ENCODE results near the gene CBR1. TPM values are rescaled to one million over a fixed set of nuclear protein-coding genes. Genes with fewer than 3 reads are reported as not detected.
A peak's percentile ranks its signal among the peaks of the same experiment; 100 is the strongest.

CBR1 gene
- total and polyA plus RNA-seq, 2 of the 13 experiments (the other 11 are each of a cell fraction or from before 2014, with no cell fraction given) = 33.7 to 38.7 TPM

DNA sequence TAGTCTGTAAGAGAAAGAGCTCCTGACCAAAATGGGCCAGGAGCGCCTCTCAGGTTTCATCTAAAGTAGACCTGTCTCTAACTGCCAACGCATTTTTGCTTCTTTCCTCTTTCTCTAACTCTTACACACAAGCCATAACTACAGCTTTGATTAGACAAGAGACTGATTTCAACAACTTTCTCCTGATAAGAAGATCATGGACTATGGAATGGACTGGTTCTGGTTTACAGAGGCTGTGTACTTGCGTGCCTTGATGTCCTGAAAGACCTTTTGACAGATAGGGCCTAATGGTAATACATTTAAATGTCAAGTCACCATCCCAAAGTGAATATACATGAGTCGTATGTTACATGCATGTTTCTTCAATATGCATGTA, 5.8 kb upstream of the CBR1 start:
- ChIA-PET POLR2A (no interaction called here), CTCF (ENCODE audit: low intra/inter-chr PET ratio, low total read pairs) (no interaction called here)
- Histone ChIP-seq H4K20me1 (ENCODE audit: insufficient read depth, low read length) (no peaks in the 10 kb centered on the region), H3K36me3 (replicated peaks in 1 of 2; ENCODE audit: control insufficient read depth in 1 of 2, insufficient read depth in 2 of 2, low read length in 2 of 2) (no peaks in the 10 kb centered on the region), H3K9me3 (ENCODE audit: low read length) (peaks cover 4% of the 10 kb centered on the region), H3K27me3 (ENCODE audit: control insufficient read depth in 1 of 2, insufficient read depth in 2 of 2, low read length in 2 of 2) (no peaks in the 10 kb centered on the region), H3K9ac (ENCODE audit: insufficient read depth, low read depth, low read length) (no peak overlapping the region), H3K27ac (ENCODE audit: extremely low read length, insufficient read depth, low read length) (no peak overlapping the region), H2AFZ (ENCODE audit: low read length) (no peak overlapping the region), H3K79me2 (ENCODE audit: insufficient read depth, low read length) (peaks cover under 1% of the 10 kb centered on the region), H3K4me3 (replicated peaks in 1 of 3; ENCODE audit: insufficient read depth in 1 of 3, low read depth in 2 of 3, low read length in 3 of 3) (no peak overlapping the region), H3K4me1 (ENCODE audit: insufficient read depth, low read length) (peaks cover 39% of the 10 kb centered on the region), H3K4me2 (ENCODE audit: low read depth, low read length) (0 out of 2 replicates have a peak overlapping the region, but pooled peaks have one; percentile 21)
- in situ Hi-C loops (cut with HindIII; ENCODE audit: extremely low pct_ligation_motif_present, low pct_unique_long_range_greater_than_20kb) (no loop called here), intact Hi-C loops (cut with micrococcal nuclease; ENCODE audit: unreplicated experiment) (loop anchor here (5.0 kb wide), 1 partner anchor 48 kb away; no protein-coding TSS in a partner anchor)
- WGBS (ENCODE audit: low lambda C conversion rate) = 40% methylated on average over 4 of the region's 4 CpGs
- BruUV-seq (replicated peaks) = no TSS peak
- ATAC-seq (no peak), FAIRE-seq (no peak), DNase-seq (ENCODE audit: low spot score) (no peak)
- TF ChIP-seq ZBTB38 (CRISPR knock-in tag; IDR thresholded peaks at IDR 0.05) = no peak
- TF ChIP-seq, protein P1, sequence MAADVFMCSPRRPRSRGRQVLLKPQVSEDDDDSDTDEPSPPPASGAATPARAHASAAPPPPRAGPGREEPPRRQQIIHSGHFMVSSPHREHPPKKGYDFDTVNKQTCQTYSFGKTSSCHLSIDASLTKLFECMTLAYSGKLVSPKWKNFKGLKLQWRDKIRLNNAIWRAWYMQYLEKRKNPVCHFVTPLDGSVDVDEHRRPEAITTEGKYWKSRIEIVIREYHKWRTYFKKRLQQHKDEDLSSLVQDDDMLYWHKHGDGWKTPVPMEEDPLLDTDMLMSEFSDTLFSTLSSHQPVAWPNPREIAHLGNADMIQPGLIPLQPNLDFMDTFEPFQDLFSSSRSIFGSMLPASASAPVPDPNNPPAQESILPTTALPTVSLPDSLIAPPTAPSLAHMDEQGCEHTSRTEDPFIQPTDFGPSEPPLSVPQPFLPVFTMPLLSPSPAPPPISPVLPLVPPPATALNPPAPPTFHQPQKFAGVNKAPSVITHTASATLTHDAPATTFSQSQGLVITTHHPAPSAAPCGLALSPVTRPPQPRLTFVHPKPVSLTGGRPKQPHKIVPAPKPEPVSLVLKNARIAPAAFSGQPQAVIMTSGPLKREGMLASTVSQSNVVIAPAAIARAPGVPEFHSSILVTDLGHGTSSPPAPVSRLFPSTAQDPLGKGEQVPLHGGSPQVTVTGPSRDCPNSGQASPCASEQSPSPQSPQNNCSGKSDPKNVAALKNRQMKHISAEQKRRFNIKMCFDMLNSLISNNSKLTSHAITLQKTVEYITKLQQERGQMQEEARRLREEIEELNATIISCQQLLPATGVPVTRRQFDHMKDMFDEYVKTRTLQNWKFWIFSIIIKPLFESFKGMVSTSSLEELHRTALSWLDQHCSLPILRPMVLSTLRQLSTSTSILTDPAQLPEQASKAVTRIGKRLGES (CRISPR knock-in tag; IDR thresholded peaks at IDR 0.05; ENCODE audit: borderline replicate concordance) = no peak
- TF ChIP-seq, protein P2, sequence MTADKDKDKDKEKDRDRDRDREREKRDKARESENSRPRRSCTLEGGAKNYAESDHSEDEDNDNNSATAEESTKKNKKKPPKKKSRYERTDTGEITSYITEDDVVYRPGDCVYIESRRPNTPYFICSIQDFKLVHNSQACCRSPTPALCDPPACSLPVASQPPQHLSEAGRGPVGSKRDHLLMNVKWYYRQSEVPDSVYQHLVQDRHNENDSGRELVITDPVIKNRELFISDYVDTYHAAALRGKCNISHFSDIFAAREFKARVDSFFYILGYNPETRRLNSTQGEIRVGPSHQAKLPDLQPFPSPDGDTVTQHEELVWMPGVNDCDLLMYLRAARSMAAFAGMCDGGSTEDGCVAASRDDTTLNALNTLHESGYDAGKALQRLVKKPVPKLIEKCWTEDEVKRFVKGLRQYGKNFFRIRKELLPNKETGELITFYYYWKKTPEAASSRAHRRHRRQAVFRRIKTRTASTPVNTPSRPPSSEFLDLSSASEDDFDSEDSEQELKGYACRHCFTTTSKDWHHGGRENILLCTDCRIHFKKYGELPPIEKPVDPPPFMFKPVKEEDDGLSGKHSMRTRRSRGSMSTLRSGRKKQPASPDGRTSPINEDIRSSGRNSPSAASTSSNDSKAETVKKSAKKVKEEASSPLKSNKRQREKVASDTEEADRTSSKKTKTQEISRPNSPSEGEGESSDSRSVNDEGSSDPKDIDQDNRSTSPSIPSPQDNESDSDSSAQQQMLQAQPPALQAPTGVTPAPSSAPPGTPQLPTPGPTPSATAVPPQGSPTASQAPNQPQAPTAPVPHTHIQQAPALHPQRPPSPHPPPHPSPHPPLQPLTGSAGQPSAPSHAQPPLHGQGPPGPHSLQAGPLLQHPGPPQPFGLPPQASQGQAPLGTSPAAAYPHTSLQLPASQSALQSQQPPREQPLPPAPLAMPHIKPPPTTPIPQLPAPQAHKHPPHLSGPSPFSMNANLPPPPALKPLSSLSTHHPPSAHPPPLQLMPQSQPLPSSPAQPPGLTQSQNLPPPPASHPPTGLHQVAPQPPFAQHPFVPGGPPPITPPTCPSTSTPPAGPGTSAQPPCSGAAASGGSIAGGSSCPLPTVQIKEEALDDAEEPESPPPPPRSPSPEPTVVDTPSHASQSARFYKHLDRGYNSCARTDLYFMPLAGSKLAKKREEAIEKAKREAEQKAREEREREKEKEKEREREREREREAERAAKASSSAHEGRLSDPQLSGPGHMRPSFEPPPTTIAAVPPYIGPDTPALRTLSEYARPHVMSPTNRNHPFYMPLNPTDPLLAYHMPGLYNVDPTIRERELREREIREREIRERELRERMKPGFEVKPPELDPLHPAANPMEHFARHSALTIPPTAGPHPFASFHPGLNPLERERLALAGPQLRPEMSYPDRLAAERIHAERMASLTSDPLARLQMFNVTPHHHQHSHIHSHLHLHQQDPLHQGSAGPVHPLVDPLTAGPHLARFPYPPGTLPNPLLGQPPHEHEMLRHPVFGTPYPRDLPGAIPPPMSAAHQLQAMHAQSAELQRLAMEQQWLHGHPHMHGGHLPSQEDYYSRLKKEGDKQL (CRISPR knock-in tag; IDR thresholded peaks at IDR 0.05; ENCODE audit: low read depth) = no peak
- no peak for TF ChIP-seq ZBTB1 (CRISPR knock-in tag; IDR thresholded peaks at IDR 0.05; ENCODE audit: borderline replicate concordance)
- TF ChIP-seq, protein P3, sequence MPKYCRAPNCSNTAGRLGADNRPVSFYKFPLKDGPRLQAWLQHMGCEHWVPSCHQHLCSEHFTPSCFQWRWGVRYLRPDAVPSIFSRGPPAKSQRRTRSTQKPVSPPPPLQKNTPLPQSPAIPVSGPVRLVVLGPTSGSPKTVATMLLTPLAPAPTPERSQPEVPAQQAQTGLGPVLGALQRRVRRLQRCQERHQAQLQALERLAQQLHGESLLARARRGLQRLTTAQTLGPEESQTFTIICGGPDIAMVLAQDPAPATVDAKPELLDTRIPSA (CRISPR knock-in tag; IDR thresholded peaks at IDR 0.05; ENCODE audit: borderline replicate concordance) = no peak
- no peak for TF ChIP-seq ZNF839 (CRISPR knock-in tag; IDR thresholded peaks at IDR 0.05; ENCODE audit: borderline replicate concordance)
- no peak for TF ChIP-seq ZNF251 (CRISPR knock-in tag; IDR thresholded peaks at IDR 0.05)
- TF ChIP-seq NR2F6 (IDR thresholded peaks at IDR 0.05) = no peak
- no peak for TF ChIP-seq NR2F6 (CRISPR knock-in tag; IDR thresholded peaks at IDR 0.05)
- no peak for TF ChIP-seq RFXAP (CRISPR knock-in tag; IDR thresholded peaks at IDR 0.05; ENCODE audit: borderline replicate concordance)
- TF ChIP-seq, protein P4, sequence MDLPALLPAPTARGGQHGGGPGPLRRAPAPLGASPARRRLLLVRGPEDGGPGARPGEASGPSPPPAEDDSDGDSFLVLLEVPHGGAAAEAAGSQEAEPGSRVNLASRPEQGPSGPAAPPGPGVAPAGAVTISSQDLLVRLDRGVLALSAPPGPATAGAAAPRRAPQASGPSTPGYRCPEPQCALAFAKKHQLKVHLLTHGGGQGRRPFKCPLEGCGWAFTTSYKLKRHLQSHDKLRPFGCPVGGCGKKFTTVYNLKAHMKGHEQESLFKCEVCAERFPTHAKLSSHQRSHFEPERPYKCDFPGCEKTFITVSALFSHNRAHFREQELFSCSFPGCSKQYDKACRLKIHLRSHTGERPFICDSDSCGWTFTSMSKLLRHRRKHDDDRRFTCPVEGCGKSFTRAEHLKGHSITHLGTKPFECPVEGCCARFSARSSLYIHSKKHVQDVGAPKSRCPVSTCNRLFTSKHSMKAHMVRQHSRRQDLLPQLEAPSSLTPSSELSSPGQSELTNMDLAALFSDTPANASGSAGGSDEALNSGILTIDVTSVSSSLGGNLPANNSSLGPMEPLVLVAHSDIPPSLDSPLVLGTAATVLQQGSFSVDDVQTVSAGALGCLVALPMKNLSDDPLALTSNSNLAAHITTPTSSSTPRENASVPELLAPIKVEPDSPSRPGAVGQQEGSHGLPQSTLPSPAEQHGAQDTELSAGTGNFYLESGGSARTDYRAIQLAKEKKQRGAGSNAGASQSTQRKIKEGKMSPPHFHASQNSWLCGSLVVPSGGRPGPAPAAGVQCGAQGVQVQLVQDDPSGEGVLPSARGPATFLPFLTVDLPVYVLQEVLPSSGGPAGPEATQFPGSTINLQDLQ (CRISPR knock-in tag; IDR thresholded peaks at IDR 0.05) = no peak
- TF ChIP-seq MLLT10 (CRISPR knock-in tag; IDR thresholded peaks at IDR 0.05) = no peak
- TF ChIP-seq ZNF34 (CRISPR knock-in tag; IDR thresholded peaks at IDR 0.05; ENCODE audit: borderline replicate concordance) = no peak
- TF ChIP-seq KMT2B (CRISPR knock-in tag; IDR thresholded peaks at IDR 0.05) = no peak
- TF ChIP-seq MAFF (IDR thresholded peaks at IDR 0.05; ENCODE audit: low read depth, low read length) = no peak
